Mammary epithelial cell (primary cell): ENCODE results near the gene CASP12.

Experiments
- CTCF ChIP-seq, 2 donors: IDR thresholded peaks in 1 of 2; conservative IDR thresholded peaks in 1 of 2; 2 replicates each; pipeline ENCODE4 v1.5.1; 2011 to 2012; ENCODE audit warnings: inconsistent platforms in 2 of 2, low read length in 2 of 2, mild to moderate bottlenecking in 2 of 2, control low read depth in 1 of 2, low read depth in 1 of 2; ENCODE audit not compliant: insufficient read depth in 1 of 2; ENCODE audit errors: extremely low read depth in 1 of 2
- EZH2 ChIP-seq: IDR thresholded peaks from 2 replicates; pipeline ENCODE4 v1.6.1; 2012; ENCODE audit warnings: low read length, inconsistent platforms, borderline replicate concordance

GRCh38 chr11:104898685-104899013 lies 389 bp upstream of the CASP12 start:
- TF ChIP-seq EZH2 (no peak), CTCF (conservative IDR thresholded peaks at IDR 0.05 in 1 of 2, IDR thresholded peaks at IDR 0.05 in 1 of 2; ENCODE audit: extremely low read depth in 1 of 2, insufficient read depth in 1 of 2, low read depth in 1 of 2, low read length in 2 of 2) (no peak)
